ENCODE data around the gene RAD51AP1.
A peak's percentile ranks its signal among the peaks of the same experiment; 100 is the strongest.
"Not testable (repeated sequence)": the region's sequence is repeated elsewhere in the genome, so short reads cannot be mapped to it uniquely, and the experiment has no call there.

Gene RAD51AP1, protein sequence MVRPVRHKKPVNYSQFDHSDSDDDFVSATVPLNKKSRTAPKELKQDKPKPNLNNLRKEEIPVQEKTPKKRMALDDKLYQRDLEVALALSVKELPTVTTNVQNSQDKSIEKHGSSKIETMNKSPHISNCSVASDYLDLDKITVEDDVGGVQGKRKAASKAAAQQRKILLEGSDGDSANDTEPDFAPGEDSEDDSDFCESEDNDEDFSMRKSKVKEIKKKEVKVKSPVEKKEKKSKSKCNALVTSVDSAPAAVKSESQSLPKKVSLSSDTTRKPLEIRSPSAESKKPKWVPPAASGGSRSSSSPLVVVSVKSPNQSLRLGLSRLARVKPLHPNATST

DNA sequence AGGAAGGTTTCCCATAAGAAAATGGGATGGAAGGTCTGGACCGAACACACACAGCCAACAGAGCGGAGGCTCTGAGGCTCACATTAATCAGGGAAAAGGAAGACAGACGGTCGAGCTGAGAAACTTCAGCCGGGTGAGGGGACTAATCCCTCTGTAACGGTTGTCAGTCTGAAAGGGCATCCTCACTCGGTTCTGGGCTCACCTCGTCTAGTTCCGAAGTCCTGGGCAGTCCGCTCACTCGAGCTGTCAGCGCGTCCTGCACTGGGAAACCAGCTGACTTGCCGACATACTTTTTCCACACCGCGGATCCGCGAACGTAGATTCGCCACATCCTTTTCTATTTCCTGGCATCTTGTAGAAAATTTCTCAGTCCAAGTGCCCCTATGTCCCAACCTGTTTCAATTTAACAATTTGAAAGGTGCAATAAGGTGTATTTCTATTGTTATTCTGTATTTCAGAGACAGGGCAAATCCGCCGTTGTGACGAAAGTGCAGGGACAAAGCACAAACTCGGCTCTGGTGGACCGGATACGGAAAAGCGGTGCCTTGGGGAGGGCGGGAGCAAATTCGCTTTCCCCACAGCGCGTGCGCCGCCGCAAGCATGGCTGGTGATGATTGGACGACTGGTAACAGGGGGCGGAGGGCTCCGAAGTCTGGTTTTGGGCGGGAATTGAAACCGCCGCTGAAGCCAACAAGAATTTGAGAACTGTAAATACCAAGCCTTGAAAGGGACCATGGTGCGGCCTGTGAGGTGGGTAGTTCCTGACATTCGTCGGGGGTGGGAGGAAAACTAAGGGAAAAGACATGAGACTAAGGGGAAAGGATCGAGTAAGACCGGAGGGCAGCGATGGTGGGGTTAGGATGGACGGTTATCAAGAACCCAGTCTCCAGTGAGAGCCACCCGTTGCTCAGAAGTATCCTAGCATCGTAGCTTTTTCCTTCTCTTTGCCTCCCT is at the start of gene RAD51AP1:
Gene RAD51AP1 (plus strand): TSS at position 684 of the 954 bp plus-strand sequence. CDS start 50 bp downstream, at position 734.
- Mint-ChIP-seq H3K27me3 (no peaks in the 10 kb centered on the region), H3K27ac (peak within 1 kb of the TSS; percentile 100), H3K9me3 (no peaks in the 10 kb centered on the region), H3K4me1 (peaks cover 33% of the 10 kb centered on the region), H3K4me3 (peak within 1 kb of the TSS; percentile 95), H3K36me3 (no peaks in the 10 kb centered on the region)

DNA sequence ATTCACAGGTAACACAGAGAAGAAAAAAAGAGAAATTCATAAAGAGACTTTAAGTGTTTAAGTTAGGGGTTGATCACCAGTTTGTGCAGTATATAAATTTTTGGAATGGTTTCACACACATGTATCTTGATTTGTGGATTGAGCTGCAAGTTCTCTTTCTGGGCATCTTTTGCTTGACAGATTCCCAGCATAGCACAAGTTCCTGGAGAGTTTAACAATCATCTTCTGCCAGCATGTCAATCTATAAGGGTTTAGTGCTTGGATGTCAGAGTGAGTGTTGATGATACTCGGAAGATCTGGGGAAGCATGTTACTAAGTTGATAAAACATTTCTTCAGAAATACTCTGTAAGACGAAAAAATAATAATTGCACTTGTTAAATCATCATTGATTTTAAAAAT is 49.1 kb upstream of the RAD51AP1 start:
- Mint-ChIP-seq H3K36me3 (peaks cover 11% of the 10 kb centered on the region), H3K4me3 (no peak overlapping the region), H3K9me3 (no peaks in the 10 kb centered on the region), H3K27me3 (no peaks in the 10 kb centered on the region), H3K4me1 (peaks cover 5% of the 10 kb centered on the region), H3K27ac (peak overlapping the region; percentile 12)

DNA sequence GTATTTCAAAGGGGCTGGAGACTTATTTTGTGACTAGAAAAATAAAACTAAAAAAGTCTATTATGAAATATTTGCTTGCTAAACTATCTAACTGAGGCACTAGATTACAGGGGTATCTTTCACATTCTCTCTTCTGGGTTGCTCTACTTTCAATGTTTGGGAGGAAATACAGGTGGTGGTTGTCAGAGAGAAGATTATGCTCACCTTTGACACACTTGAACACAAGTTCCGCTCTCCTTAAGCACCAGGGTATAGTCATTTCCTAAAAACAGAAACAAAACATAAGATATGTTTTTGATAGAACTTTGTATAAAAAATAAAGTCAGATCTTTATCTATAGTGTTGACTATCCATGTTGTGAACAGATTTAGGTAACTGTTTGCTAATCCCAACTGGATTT is 47.7 kb upstream of the RAD51AP1 start:
- H3K27me3 Mint-ChIP-seq, result no peaks in the 10 kb centered on the region
- H3K27ac Mint-ChIP-seq, result peak overlapping the region; percentile 35
- H3K4me1 Mint-ChIP-seq, result peaks cover 5% of the 10 kb centered on the region
- no peaks in the 10 kb centered on the region for H3K9me3 Mint-ChIP-seq
- H3K36me3 Mint-ChIP-seq, result peaks cover 11% of the 10 kb centered on the region
- no peak overlapping the region for H3K4me3 Mint-ChIP-seq

DNA sequence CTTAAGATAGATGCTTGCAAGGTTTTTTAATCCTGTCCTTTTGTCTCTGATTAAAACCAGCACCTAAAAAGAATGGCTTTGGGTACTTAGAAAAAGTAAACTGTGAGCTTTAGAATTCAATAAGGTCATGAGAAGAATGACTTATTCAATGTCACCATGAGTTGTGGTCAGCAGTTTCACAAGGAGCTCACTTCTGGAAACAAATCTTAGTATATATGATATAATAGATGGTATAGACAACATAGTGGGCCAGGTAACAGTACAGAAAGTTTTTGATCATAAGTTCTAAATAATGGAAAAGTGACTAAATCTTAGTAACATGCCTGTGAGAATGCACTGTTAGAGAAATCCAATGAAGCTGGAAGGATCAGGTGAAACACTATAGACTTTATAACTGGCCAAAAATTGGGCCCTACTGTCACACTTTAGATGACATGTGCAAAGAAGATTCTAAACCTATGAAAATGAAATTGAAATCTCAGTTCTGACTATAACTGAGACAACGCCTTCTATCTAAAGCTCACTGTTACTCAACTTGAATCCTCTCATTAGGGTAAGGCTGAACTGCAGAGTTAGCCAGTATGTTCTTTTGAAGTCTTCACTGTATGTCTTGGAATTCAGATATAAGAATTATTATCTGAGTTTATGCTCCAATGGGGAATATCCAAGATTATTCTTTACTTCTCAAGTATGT is 42.4 kb upstream of the RAD51AP1 start:
- H3K27ac Mint-ChIP-seq, result no peak overlapping the region
- peaks cover 11% of the 10 kb centered on the region for H3K36me3 Mint-ChIP-seq
- H3K4me1 Mint-ChIP-seq, result no peaks in the 10 kb centered on the region
- no peaks in the 10 kb centered on the region for H3K27me3 Mint-ChIP-seq
- no peak overlapping the region for H3K4me3 Mint-ChIP-seq
- H3K9me3 Mint-ChIP-seq, result no peaks in the 10 kb centered on the region

DNA sequence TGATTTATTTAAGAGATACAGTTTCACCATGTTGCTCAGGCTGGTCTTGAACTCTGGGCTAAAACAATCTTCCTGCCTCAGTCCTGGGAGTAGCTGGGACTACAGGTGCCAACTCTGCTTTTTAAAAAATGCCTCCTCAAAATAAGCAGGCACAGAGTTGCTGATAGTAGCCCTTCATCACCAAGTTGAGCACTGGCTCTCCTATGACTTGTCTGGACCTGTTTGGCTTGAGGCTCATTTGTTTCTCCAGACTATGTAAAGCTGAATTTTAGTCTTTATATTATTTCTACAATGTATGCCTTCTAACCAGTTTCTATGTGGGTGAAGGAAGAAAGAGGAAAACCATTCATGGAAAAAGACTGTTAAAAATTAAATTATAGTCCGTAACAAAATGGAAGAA is 39.5 kb upstream of the RAD51AP1 start:
- peaks cover 2% of the 10 kb centered on the region for H3K4me1 Mint-ChIP-seq
- no peaks in the 10 kb centered on the region for H3K9me3 Mint-ChIP-seq
- no peak overlapping the region for H3K4me3 Mint-ChIP-seq
- H3K36me3 Mint-ChIP-seq, result peaks cover 27% of the 10 kb centered on the region
- no peaks in the 10 kb centered on the region for H3K27me3 Mint-ChIP-seq
- no peak overlapping the region for H3K27ac Mint-ChIP-seq

DNA sequence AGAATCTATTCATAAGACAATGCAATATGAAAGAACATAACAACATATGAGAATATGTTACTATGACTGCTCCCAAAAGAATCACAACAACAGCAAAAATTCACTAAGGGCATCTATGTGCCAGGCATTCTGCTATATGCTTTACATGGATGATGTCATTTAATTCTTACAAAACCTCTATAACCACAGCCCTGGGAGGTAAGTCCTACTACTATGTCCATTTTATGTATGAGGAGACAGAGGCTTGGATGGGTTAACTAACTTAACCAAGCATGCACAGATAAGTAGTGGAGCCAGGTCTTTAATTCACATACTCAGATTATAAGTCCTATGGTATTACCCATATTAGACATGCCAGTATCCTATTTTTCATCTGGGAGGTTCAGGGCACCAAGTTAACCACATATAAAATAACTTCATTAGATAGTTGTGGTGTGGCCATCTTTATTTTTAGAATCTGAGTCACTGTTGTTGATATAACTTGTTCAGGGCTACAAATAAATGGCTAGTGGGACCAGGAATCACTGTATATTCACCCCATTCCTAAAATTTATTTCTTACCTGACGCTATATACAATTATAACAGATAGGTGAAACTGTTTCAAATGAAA is 33.2 kb upstream of the RAD51AP1 start:
- peaks cover 33% of the 10 kb centered on the region for H3K4me1 Mint-ChIP-seq
- no peaks in the 10 kb centered on the region for H3K27me3 Mint-ChIP-seq
- peak overlapping the region; percentile 77 for H3K27ac Mint-ChIP-seq
- H3K4me3 Mint-ChIP-seq, result peak overlapping the region; percentile 24
- H3K36me3 Mint-ChIP-seq, result peaks cover 23% of the 10 kb centered on the region
- H3K9me3 Mint-ChIP-seq, result no peaks in the 10 kb centered on the region

DNA sequence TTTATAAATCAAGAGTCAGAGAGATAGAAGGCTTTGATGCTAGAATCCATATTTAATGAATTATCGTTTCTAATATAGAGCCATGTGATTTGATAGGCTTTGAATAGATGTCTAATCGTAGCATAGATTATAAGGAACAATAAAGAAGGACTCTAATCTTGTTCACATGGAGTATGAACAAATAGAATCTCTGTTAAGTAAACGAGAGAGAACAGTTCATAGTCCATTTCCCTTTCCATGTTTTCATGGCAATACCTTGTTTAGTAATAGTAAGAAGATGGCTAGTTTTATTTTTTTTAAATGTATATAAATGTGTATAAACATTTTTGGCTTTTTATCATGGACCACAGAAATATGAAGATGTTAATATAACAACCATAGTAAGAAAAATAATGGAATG is 32.3 kb upstream of the RAD51AP1 start:
- Mint-ChIP-seq H3K4me1 (peaks cover 33% of the 10 kb centered on the region), H3K9me3 (no peaks in the 10 kb centered on the region), H3K36me3 (peaks cover 19% of the 10 kb centered on the region), H3K4me3 (no peak overlapping the region), H3K27me3 (no peaks in the 10 kb centered on the region), H3K27ac (peak overlapping the region; percentile 47)

DNA sequence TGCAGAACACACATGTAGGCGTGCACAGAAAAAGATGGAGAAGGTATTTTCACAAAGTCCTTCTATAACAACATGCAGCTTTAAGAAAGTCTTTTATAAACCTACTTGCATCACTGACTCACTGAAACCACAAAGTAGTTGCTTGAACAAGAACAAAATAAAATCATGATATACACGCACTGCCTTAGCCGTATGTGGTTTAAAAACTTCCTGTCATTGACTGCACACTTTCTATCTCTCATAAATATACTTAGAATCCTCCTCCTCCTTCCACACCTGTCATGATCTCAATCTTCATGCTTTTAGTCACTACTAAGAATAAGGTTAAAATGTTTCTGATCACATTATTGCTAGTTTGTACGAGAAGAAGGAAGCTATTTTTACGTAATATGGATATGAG is 31.8 kb upstream of the RAD51AP1 start:
- Mint-ChIP-seq H3K27me3 (no peaks in the 10 kb centered on the region), H3K4me1 (peaks cover 33% of the 10 kb centered on the region), H3K27ac (peak overlapping the region; percentile 56), H3K36me3 (peaks cover 17% of the 10 kb centered on the region), H3K9me3 (no peaks in the 10 kb centered on the region), H3K4me3 (peak overlapping the region; percentile 54)

DNA sequence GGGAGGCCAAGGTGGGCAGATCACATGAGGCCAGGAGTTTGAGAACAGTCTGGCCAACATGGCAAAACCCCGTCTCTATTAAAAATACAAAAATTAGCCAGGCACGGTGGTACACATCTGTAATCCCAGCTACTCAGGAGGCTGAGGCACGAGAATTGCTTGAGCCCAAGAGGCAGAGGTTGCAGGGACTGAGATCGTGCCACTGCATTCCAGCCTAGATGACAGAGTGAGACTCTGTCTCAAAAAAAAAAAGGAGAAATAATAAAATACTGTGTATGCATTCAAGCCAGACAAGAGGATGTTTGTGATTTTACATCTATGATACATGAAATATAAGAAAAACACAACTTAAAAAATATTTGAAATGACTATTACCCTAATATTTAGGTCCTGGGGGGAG is 30.2 kb upstream of the RAD51AP1 start:
- peaks cover 33% of the 10 kb centered on the region for H3K4me1 Mint-ChIP-seq
- not testable (repeated sequence) for H3K9me3 Mint-ChIP-seq

DNA sequence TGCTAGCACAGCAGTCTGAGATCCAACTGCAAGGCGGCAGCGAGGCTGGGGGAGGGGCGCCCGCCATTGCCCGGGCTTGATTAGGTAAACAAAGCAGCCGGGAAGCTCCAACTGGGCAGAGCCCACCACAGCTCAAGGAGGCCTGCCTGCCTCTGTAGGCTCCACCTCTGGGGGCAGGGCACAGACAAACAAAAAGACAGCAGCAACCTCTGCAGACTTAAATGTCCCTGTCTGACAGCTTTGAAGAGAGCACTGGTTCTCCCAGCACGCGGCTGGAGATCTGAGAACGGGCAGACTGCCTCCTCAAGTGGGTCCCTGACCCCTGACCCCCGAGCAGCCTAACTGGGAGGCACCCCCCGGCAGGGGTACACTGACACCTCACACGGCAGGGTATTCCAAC is 29.4 kb upstream of the RAD51AP1 start:
- not testable (repeated sequence) for H3K27ac Mint-ChIP-seq, H3K4me3 Mint-ChIP-seq, H3K36me3 Mint-ChIP-seq, H3K9me3 Mint-ChIP-seq, H3K27me3 Mint-ChIP-seq
- peaks cover 31% of the 10 kb centered on the region for H3K4me1 Mint-ChIP-seq

More for the DNA sequence above, 30.2 kb upstream of the RAD51AP1 start:
- not testable (repeated sequence) for H3K27ac Mint-ChIP-seq, H3K36me3 Mint-ChIP-seq, H3K4me3 Mint-ChIP-seq, H3K27me3 Mint-ChIP-seq

DNA sequence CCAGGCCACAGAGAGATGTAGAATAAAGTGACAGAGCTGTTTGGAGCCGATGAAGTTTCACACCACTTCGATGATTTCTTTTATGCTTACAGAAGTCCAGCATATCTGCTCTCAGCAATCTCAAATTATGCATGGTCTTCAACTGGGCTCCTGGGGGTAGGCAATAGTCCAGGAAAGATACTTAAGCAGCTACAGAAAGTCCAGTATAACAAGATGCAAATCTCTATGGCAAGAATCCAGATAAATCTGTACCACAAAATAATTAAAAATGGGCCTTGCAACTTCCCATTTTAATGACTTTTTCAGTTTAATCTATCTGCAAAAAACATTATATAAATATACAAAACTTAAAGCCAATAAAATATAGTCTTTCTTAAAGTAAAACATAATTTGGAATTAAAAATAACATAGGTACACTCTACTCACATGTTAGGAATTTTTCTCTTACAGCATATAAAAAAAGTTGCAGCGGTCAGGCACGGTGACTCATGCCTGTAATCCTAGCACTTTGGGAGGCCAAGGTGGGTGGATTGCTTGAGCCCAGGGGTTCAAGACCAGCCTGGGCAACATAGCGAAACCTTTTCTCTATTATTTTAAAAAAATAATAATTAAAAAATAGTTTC is 20.5 kb upstream of the RAD51AP1 start:
- Mint-ChIP-seq H3K4me1 (peaks cover 3% of the 10 kb centered on the region), H3K9me3 (no peaks in the 10 kb centered on the region), H3K36me3 (peaks cover 19% of the 10 kb centered on the region), H3K27me3 (no peaks in the 10 kb centered on the region), H3K27ac (no peak overlapping the region), H3K4me3 (no peak overlapping the region)

DNA sequence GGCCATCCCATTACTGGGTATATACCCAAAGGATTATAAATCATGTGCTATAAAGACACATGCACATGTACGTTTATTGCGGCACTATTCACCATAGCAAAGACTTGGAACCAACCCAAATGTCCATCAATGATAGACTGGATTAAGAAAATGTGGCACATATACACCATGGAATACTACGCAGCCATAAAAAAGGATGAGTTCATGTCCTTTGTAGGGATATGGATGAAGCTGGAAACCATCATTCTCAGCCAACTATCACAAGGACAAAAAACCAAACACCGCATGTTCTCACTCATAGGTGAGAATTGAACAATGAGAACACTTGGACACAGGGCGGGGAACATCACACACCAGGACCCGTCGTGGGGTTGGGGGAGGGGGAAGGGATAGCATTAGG is 15.2 kb upstream of the RAD51AP1 start:
- H3K36me3 Mint-ChIP-seq, result peaks cover 20% of the 10 kb centered on the region
- H3K27ac Mint-ChIP-seq, H3K9me3 Mint-ChIP-seq, H3K27me3 Mint-ChIP-seq, H3K4me1 Mint-ChIP-seq, H3K4me3 Mint-ChIP-seq: not testable (repeated sequence)

DNA sequence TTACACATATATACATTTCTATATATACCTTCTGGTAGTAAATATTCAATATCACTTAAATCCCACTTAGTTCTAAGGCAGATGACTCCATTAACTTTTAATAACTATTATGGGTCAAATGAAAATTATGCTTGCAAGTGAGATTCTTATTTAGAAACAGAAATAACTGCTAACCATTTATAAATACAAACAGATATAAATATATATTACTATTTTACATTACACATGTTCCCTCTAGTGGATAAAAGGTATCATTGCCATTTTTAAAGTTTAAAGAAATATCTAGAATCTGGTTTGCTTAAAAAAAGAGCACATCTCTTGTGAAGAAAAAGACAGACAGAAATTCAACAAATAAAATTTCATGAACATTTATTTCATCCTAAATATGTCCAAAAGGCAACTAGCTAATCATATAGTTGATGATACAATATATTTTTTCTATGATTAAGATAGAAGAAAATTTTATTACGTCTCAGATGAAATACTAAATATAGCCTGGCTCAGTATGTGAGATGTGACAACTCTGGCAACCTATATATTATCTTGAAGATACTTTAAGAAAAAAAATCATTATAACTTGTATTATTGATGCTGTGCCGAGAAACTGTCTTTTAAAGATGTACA is 11.7 kb upstream of the RAD51AP1 start:
- H3K4me1 Mint-ChIP-seq, result no peaks in the 10 kb centered on the region
- no peaks in the 10 kb centered on the region for H3K9me3 Mint-ChIP-seq
- no peak overlapping the region for H3K27ac Mint-ChIP-seq
- H3K4me3 Mint-ChIP-seq, result no peak overlapping the region
- peaks cover 12% of the 10 kb centered on the region for H3K36me3 Mint-ChIP-seq
- H3K27me3 Mint-ChIP-seq, result no peaks in the 10 kb centered on the region

DNA sequence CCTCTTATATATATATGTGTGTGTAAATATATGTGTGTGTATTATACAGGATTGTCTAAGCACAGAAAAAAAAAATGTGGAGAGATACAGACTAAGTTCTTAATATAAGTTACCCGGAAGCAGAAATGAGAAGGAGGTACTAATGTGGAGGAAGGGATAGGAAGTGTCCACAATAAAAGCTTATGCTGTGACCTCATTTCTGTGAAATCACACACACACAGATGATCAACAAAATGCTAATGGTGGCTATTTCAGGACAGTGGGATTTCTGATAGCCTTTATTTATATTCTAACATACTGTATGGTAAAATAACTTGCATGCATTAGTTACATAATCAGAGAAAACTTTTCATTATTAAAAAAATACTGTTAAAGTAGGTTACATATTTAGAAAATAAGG is 8.5 kb upstream of the RAD51AP1 start:
- Mint-ChIP-seq H3K4me1 (no peaks in the 10 kb centered on the region), H3K9me3 (no peaks in the 10 kb centered on the region), H3K27ac (peak overlapping the region; percentile 71)

More for the DNA sequence above, 8.5 kb upstream of the RAD51AP1 start:
- Mint-ChIP-seq H3K36me3 (peaks cover 3% of the 10 kb centered on the region), H3K27me3 (no peaks in the 10 kb centered on the region), H3K4me3 (no peak overlapping the region)
